GM23248 (cell line): ENCODE measurements around the gene FCER1G.

ENCODE experiments used
- EZH2 ChIP-seq: fragments of 200-600 bp; sonication (generic); IDR thresholded peaks from 2 replicates; pipeline ENCODE4 v1.6.1; 2018; ENCODE audit warnings: antibody characterized with exemption, mild to moderate bottlenecking; ENCODE audit not compliant: insufficient read depth, poor library complexity, severe bottlenecking
- EZH2phosphoT487 ChIP-seq: fragments of 200-600 bp; sonication (generic); IDR thresholded peaks from 2 replicates; pipeline ENCODE4 v1.6.1; 2018; ENCODE audit warnings: antibody characterized with exemption, moderate library complexity, mild to moderate bottlenecking, low read depth; ENCODE audit not compliant: insufficient read depth

DNA sequence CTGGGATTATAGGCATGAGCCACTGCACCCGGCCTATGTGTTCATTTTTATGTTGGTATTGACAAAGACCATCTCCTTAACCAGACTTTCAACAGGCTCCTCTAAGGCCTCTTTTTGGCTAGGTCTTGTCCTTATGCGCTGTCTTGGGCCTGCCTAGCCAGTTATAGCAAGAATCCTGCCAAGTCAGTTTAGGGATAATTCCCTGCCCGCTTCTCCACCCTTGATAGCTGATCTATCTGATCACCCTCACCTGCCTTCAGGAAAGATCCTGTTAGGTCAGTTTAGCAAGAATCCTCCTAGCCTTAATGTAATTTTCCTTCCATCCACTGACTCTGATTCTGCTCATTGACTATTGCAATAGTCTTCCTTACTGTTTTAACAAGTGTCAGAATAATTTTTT, 35.4 kb upstream of the FCER1G start:
- TF ChIP-seq EZH2 (no peak), EZH2phosphoT487 (no peak)
